HEK293 (cell line): Measurements from ENCODE around the gene ZDHHC14.
A peak's percentile ranks its signal among the peaks of the same experiment; 100 is the strongest.

Source experiments
- CTCF ChIA-PET: fragments of 350-600 bp; formaldehyde crosslinking; extraction: SDS; loops from one replicate; lab custom pipeline; 2021; ENCODE audit warnings: antibody characterized with exemption; lab: Yijun Ruan, JAX
- POLR2A ChIA-PET: fragments of 300-600 bp; formaldehyde crosslinking; extraction: SDS; loops from one replicate; lab custom pipeline; 2020; ENCODE audit warnings: antibody characterized with exemption, inconsistent platforms; lab: Yijun Ruan, JAX
- H3K27ac ChIP-seq: fragments of 200-500 bp; sonication (Bioruptor generic); 2 replicates; pipeline ENCODE4 v1.5.1; 2014; ENCODE audit warnings: low read depth, low read length, control low read depth, inconsistent platforms; ENCODE audit errors: extremely low read depth
- H3K36me3 ChIP-seq, 2 experiments: fragments of 200-500 bp in 1 of 2; sonication (Bioruptor generic) in 1 of 2; 1 replicate in 1 of 2; 2 replicates in 1 of 2; pipeline ENCODE4 v1.5.1; 2014 to 2017; ENCODE audit warnings: inconsistent platforms in 2 of 2, low read length in 2 of 2; ENCODE audit not compliant: control insufficient read depth in 2 of 2, insufficient read depth in 1 of 2
- H3K4me1 ChIP-seq: fragments of 200-500 bp; sonication (Bioruptor generic); 2 replicates; pipeline ENCODE4 v1.5.1; 2014; ENCODE audit warnings: mild to moderate bottlenecking, low read length, inconsistent platforms; ENCODE audit not compliant: control insufficient read depth, insufficient read depth
- H3K4me3 ChIP-seq: 2 replicates; pipeline ENCODE4 v1.5.1; 2011; ENCODE audit warnings: low read depth, mild to moderate bottlenecking, control low read depth, low read length, moderate library complexity
- H3K9me3 ChIP-seq: fragments of 200-500 bp; sonication (Bioruptor generic); 2 replicates; pipeline ENCODE4 v1.5.1; 2014; ENCODE audit warnings: low read depth, low read length, inconsistent platforms; ENCODE audit not compliant: control insufficient read depth, insufficient read depth
- BCL11A ChIP-seq: fragments of 450-650 bp; formaldehyde crosslinking; IDR thresholded peaks from 2 replicates; pipeline ENCODE4 v1.5.1; 2016; ENCODE audit warnings: low read depth, missing biosample characterization, missing genetic modification characterization
- HOXD13 ChIP-seq: sonication (generic); formaldehyde crosslinking; IDR thresholded peaks from 2 replicates; pipeline ENCODE4 v1.8.0; 2022; ENCODE audit warnings: missing genetic modification reagents, borderline replicate concordance
- MEIS1 ChIP-seq: sonication (generic); formaldehyde crosslinking; IDR thresholded peaks from 2 replicates; pipeline ENCODE4 v1.8.1; 2022; ENCODE audit warnings: missing genetic modification reagents, mild to moderate bottlenecking, borderline replicate concordance
- OVOL3 ChIP-seq: fragments of 450-650 bp; formaldehyde crosslinking; IDR thresholded peaks from 2 replicates; pipeline ENCODE4 v1.5.1; 2016; ENCODE audit warnings: missing biosample characterization, missing genetic modification characterization
- SCRT1 ChIP-seq: fragments of 450-650 bp; formaldehyde crosslinking; IDR thresholded peaks from 2 replicates; pipeline ENCODE4 v1.5.1; 2016; ENCODE audit warnings: missing biosample characterization, missing genetic modification characterization, borderline replicate concordance
- ZBTB1 ChIP-seq: fragments of 450-650 bp; formaldehyde crosslinking; IDR thresholded peaks from 2 replicates; pipeline ENCODE4 v1.5.1; 2016; ENCODE audit warnings: missing biosample characterization, missing genetic modification characterization
- ZBTB17 ChIP-seq: fragments of 450-650 bp; formaldehyde crosslinking; IDR thresholded peaks from 2 replicates; pipeline ENCODE4 v1.5.1; 2016; ENCODE audit warnings: missing biosample characterization, missing genetic modification characterization
- ZFP69B ChIP-seq: fragments of 450-650 bp; formaldehyde crosslinking; IDR thresholded peaks from 2 replicates; pipeline ENCODE4 v1.5.1; 2016; ENCODE audit warnings: missing biosample characterization, missing genetic modification characterization
- ZIC2 ChIP-seq: fragments of 450-650 bp; formaldehyde crosslinking; IDR thresholded peaks from 2 replicates; pipeline ENCODE4 v1.5.1; 2016; ENCODE audit warnings: missing biosample characterization, missing genetic modification characterization
- ZNF121 ChIP-seq: fragments of 450-650 bp; formaldehyde crosslinking; IDR thresholded peaks from 2 replicates; pipeline ENCODE4 v1.5.1; 2016; ENCODE audit warnings: missing biosample characterization, missing genetic modification characterization
- ZNF146 ChIP-seq: fragments of 450-650 bp; formaldehyde crosslinking; IDR thresholded peaks from 2 replicates; pipeline ENCODE4 v1.5.1; 2016; ENCODE audit warnings: missing biosample characterization, missing genetic modification characterization
- ZNF175 ChIP-seq: fragments of 450-650 bp; formaldehyde crosslinking; IDR thresholded peaks from 2 replicates; pipeline ENCODE4 v1.5.1; 2016; ENCODE audit warnings: missing biosample characterization, missing genetic modification characterization
- ZNF223 ChIP-seq: fragments of 450-650 bp; formaldehyde crosslinking; IDR thresholded peaks from 2 replicates; pipeline ENCODE4 v1.5.1; 2016; ENCODE audit warnings: missing biosample characterization, missing genetic modification characterization
- ZNF302 ChIP-seq: fragments of 450-650 bp; formaldehyde crosslinking; IDR thresholded peaks from 2 replicates; pipeline ENCODE4 v1.5.1; 2016; ENCODE audit warnings: missing biosample characterization, missing genetic modification characterization, low read depth
- ZNF48 ChIP-seq: fragments of 450-650 bp; formaldehyde crosslinking; IDR thresholded peaks from 2 replicates; pipeline ENCODE4 v1.5.1; 2016; ENCODE audit warnings: missing biosample characterization, missing genetic modification characterization
- ZNF558 ChIP-seq: fragments of 450-650 bp; formaldehyde crosslinking; IDR thresholded peaks from 2 replicates; pipeline ENCODE4 v1.5.1; 2016; ENCODE audit warnings: missing biosample characterization, missing genetic modification characterization
- ZNF670 ChIP-seq: fragments of 450-650 bp; formaldehyde crosslinking; IDR thresholded peaks from 2 replicates; pipeline ENCODE4 v1.5.1; 2016; ENCODE audit warnings: missing biosample characterization, missing genetic modification characterization, low read depth
- ZNF701 ChIP-seq: fragments of 450-650 bp; formaldehyde crosslinking; IDR thresholded peaks from 2 replicates; pipeline ENCODE4 v1.5.1; 2016; ENCODE audit warnings: missing biosample characterization, missing genetic modification characterization
- ZNF76 ChIP-seq: fragments of 450-650 bp; formaldehyde crosslinking; IDR thresholded peaks from 2 replicates; pipeline ENCODE4; 2016; ENCODE audit warnings: low read depth, missing biosample characterization, missing genetic modification characterization, borderline replicate concordance
- ZNF768 ChIP-seq: fragments of 450-650 bp; formaldehyde crosslinking; IDR thresholded peaks from 2 replicates; pipeline ENCODE4 v1.5.1; 2018; ENCODE audit warnings: missing biosample characterization, mild to moderate bottlenecking, missing genetic modification characterization
- ZNF777 ChIP-seq: fragments of 450-650 bp; formaldehyde crosslinking; IDR thresholded peaks from 2 replicates; pipeline ENCODE4 v1.5.1; 2017; ENCODE audit warnings: missing biosample characterization, missing genetic modification characterization, borderline replicate concordance
- ZNF791 ChIP-seq: fragments of 450-650 bp; formaldehyde crosslinking; IDR thresholded peaks from 2 replicates; pipeline ENCODE4 v1.5.1; 2016; ENCODE audit warnings: missing biosample characterization, missing genetic modification characterization
- ZXDB ChIP-seq: fragments of 450-650 bp; formaldehyde crosslinking; IDR thresholded peaks from 2 replicates; pipeline ENCODE4 v1.5.1; 2016; ENCODE audit warnings: missing biosample characterization, missing genetic modification characterization
- TF ChIP-seq, protein P1 (sequence below): fragments of 450-650 bp; IDR thresholded peaks from 2 replicates; pipeline ENCODE4 v1.5.1; 2018; ENCODE audit warnings: missing biosample characterization, mild to moderate bottlenecking, missing genetic modification characterization
- TF ChIP-seq, protein P2 (sequence below): fragments of 450-650 bp; formaldehyde crosslinking; IDR thresholded peaks from 2 replicates; pipeline ENCODE4 v1.5.1; 2017; ENCODE audit warnings: missing biosample characterization, missing genetic modification characterization
- TF ChIP-seq, protein P3 (sequence below): fragments of 450-650 bp; formaldehyde crosslinking; IDR thresholded peaks from 2 replicates; pipeline ENCODE4 v1.5.1; 2016; ENCODE audit warnings: missing biosample characterization, missing genetic modification characterization

The ZDHHC14 gene

DNA sequence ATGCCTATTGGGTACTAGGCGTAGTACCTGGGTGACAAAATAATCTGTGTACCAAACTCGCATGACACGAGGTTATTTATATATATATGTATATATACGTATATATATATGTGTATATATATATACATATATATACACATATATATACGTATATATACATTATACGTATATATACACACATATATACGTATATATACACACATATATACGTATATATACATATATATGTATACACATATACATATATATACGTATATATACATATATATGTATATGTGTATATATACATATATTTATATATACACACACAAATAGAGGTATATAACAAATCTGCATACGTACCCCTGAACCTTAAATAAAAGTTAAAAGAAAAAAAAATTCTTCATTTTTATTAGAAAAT, 103.2 kb downstream of the ZDHHC14 start (continued):
- TF ChIP-seq ZNF777 (tag by site-specific recombination): no peak

GRCh38 chr6:157486572-157486971, 105.6 kb downstream of the ZDHHC14 start:
- POLR2A ChIA-PET: no interaction called here

DNA sequence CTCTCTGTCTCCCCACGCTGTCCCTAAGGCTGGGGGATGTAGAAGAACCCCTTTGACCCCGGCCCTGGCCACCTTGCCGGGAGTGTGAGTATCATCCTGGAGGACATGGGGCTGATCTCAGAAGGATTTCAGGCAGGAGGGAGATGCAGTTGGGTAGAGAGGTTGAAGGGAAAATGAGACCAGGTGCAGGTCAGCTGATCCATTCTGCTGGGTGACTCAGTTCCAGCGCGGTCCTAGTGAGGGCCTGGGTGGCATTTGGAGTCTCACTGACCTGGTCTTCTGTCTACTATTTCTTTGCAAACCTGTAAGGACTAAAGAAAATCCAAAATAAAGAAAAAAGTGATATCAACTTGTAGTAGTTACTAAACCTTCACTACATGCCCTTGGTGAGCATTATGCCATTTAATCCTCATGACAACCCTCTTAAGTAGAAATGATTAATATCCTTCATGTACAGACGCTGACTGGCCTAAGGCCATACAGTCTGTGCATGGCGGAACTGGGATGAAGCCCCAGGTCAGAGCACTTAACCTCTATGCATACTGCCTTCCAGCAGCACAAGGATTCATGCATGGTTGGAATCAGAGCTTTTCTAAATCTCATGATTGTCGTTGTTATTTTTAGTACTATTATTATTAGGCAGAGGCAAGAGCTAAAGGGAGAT, 106.3 kb downstream of the ZDHHC14 start:
- CTCF ChIA-PET: interaction anchor here (0.6 kb wide), 1 partner anchor 202 kb away, joined by 3 read pairs; no protein-coding TSS in a partner anchor
- H3K36me3 ChIP-seq: no peaks in the 10 kb centered on the region
- H3K4me3 ChIP-seq: no peak overlapping the region
- peaks cover 20% of the 10 kb centered on the region for H3K4me1 ChIP-seq
- TF ChIP-seq, protein P1, sequence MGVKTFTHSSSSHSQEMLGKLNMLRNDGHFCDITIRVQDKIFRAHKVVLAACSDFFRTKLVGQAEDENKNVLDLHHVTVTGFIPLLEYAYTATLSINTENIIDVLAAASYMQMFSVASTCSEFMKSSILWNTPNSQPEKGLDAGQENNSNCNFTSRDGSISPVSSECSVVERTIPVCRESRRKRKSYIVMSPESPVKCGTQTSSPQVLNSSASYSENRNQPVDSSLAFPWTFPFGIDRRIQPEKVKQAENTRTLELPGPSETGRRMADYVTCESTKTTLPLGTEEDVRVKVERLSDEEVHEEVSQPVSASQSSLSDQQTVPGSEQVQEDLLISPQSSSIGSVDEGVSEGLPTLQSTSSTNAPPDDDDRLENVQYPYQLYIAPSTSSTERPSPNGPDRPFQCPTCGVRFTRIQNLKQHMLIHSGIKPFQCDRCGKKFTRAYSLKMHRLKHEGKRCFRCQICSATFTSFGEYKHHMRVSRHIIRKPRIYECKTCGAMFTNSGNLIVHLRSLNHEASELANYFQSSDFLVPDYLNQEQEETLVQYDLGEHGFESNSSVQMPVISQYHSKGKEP (tag by site-specific recombination): peak; percentile 76
- TF ChIP-seq ZNF791 (tag by site-specific recombination): no peak
- peak; percentile 58; the same call in 1 of the 2 replicates for TF ChIP-seq MEIS1 (CRISPR knock-in tag)
- no peak for TF ChIP-seq HOXD13
- no peak for TF ChIP-seq ZFP69B (tag by site-specific recombination)
- TF ChIP-seq OVOL3 (tag by site-specific recombination): no peak
- TF ChIP-seq ZBTB1 (tag by site-specific recombination): no peak
- TF ChIP-seq ZNF701: no peak
- TF ChIP-seq ZNF121 (tag by site-specific recombination): no peak
- TF ChIP-seq ZXDB (tag by site-specific recombination): no peak
- TF ChIP-seq ZNF76: no peak
- TF ChIP-seq ZNF223 (tag by site-specific recombination): no peak
- no peak for TF ChIP-seq ZIC2 (tag by site-specific recombination)
- no peak for TF ChIP-seq SCRT1
- no peak for TF ChIP-seq ZNF146 (tag by site-specific recombination)
- TF ChIP-seq, all 188 proteins: peak for 2
- Histone ChIP-seq H3K9me3 (no peaks in the 10 kb centered on the region), H3K27ac (no peak overlapping the region)
- POLR2A ChIA-PET: no interaction called here

More at GRCh38 chr6:157486572-157486971, 105.6 kb downstream of the ZDHHC14 start:
- H3K36me3 ChIP-seq: no peaks in the 10 kb centered on the region
- CTCF ChIA-PET: interaction anchor here (0.5 kb wide), 1 partner anchor 181 kb away, joined by 3 read pairs; no protein-coding TSS in a partner anchor
- no peaks in the 10 kb centered on the region for H3K9me3 ChIP-seq
- no peak for TF ChIP-seq ZNF302 (tag by site-specific recombination)
- no peak for TF ChIP-seq ZNF175
- TF ChIP-seq ZBTB17 (tag by site-specific recombination): 0 out of 2 replicates have a peak, but pooled peaks have one; percentile 50
- no peak overlapping the region for H3K27ac ChIP-seq
- no peak overlapping the region for H3K4me3 ChIP-seq
- H3K4me1 ChIP-seq: peaks cover 20% of the 10 kb centered on the region

DNA sequence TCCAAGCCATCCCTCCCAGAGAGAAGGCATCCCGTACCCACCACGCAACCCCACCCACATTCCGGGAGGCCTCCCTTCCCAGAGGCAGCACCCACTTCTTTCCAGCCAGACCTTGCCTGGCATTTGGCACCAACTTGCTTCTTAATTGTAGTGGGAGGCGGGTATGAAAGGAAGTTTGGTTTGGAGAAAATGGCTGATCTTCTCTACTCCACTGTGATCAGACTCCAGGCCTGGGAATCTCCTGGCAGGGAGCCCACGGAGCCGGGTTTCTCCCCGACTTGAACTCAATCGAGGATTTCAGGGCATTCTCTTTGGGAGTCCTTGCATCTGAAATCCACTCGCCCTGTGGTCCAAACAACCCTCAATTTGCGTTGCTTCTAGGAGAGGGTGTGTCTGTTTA, 107.1 kb downstream of the ZDHHC14 start:
- H3K4me1 ChIP-seq: peaks cover 20% of the 10 kb centered on the region
- POLR2A ChIA-PET: no interaction called here
- H3K36me3 ChIP-seq: no peaks in the 10 kb centered on the region
- H3K9me3 ChIP-seq: no peaks in the 10 kb centered on the region
- CTCF ChIA-PET: interaction anchor here (0.6 to 0.7 kb wide), 2 partner anchors 25 to 201 kb away, joined by 3 to 4 read pairs; no protein-coding TSS in a partner anchor
- no peak overlapping the region for H3K27ac ChIP-seq
- H3K4me3 ChIP-seq: no peak overlapping the region
- TF ChIP-seq ZNF558 (tag by site-specific recombination): no peak
- TF ChIP-seq BCL11A: no peak
- TF ChIP-seq, protein P2, sequence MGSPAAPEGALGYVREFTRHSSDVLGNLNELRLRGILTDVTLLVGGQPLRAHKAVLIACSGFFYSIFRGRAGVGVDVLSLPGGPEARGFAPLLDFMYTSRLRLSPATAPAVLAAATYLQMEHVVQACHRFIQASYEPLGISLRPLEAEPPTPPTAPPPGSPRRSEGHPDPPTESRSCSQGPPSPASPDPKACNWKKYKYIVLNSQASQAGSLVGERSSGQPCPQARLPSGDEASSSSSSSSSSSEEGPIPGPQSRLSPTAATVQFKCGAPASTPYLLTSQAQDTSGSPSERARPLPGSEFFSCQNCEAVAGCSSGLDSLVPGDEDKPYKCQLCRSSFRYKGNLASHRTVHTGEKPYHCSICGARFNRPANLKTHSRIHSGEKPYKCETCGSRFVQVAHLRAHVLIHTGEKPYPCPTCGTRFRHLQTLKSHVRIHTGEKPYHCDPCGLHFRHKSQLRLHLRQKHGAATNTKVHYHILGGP (tag by site-specific recombination): no peak
- no peak for TF ChIP-seq ZNF768
- no peak for TF ChIP-seq ZNF670 (tag by site-specific recombination)
- TF ChIP-seq ZNF48 (tag by site-specific recombination): no peak
- TF ChIP-seq, protein P3, sequence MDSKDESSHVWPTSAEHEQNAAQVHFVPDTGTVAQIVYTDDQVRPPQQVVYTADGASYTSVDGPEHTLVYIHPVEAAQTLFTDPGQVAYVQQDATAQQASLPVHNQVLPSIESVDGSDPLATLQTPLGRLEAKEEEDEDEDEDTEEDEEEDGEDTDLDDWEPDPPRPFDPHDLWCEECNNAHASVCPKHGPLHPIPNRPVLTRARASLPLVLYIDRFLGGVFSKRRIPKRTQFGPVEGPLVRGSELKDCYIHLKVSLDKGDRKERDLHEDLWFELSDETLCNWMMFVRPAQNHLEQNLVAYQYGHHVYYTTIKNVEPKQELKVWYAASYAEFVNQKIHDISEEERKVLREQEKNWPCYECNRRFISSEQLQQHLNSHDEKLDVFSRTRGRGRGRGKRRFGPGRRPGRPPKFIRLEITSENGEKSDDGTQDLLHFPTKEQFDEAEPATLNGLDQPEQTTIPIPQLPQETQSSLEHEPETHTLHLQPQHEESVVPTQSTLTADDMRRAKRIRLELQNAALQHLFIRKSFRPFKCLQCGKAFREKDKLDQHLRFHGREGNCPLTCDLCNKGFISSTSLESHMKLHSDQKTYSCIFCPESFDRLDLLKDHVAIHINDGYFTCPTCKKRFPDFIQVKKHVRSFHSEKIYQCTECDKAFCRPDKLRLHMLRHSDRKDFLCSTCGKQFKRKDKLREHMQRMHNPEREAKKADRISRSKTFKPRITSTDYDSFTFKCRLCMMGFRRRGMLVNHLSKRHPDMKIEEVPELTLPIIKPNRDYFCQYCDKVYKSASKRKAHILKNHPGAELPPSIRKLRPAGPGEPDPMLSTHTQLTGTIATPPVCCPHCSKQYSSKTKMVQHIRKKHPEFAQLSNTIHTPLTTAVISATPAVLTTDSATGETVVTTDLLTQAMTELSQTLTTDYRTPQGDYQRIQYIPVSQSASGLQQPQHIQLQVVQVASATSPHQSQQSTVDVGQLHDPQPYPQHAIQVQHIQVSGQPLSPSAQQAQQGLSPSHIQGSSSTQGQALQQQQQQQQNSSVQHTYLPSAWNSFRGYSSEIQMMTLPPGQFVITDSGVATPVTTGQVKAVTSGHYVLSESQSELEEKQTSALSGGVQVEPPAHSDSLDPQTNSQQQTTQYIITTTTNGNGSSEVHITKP (tag by site-specific recombination): no peak
